Nephron progenitor cell (in vitro differentiated cells): ENCODE measurements around the gene RBM12.
A peak's percentile ranks its signal among the peaks of the same experiment; 100 is the strongest.

Experiments used
- DNase-seq: peaks from one replicate; pipeline ENCODE4 v3.0.0; 2021
- H3K27ac Mint-ChIP-seq: 2 replicates; pipeline ENCODE4 v1.8.0; 2021; ENCODE audit warnings: mild to moderate bottlenecking, moderate library complexity, mixed read lengths
- H3K27me3 Mint-ChIP-seq: 2 replicates; pipeline ENCODE4 v1.8.0; 2021; ENCODE audit warnings: mild to moderate bottlenecking, low read depth, mixed read lengths; ENCODE audit not compliant: poor library complexity
- H3K36me3 Mint-ChIP-seq: 2 replicates; pipeline ENCODE4 v1.8.0; 2021; ENCODE audit warnings: low read depth, mixed read lengths
- H3K4me1 Mint-ChIP-seq: 2 replicates; pipeline ENCODE4 v1.8.0; 2021; ENCODE audit warnings: mixed read lengths
- H3K4me3 Mint-ChIP-seq: 2 replicates; pipeline ENCODE4 v1.8.0; 2021; ENCODE audit warnings: mild to moderate bottlenecking, moderate library complexity, mixed read lengths
- H3K9me3 Mint-ChIP-seq: 2 replicates; pipeline ENCODE4 v1.8.0; 2021; ENCODE audit warnings: mild to moderate bottlenecking, moderate library complexity, mixed read lengths
- TF ChIP-seq, protein P1 (sequence below): fragments of 200-600 bp; sonication (generic); IDR thresholded peaks from 2 replicates; pipeline ENCODE4 v1.5.0; 2021; ENCODE audit warnings: antibody characterized with exemption

The RBM12 gene

DNA sequence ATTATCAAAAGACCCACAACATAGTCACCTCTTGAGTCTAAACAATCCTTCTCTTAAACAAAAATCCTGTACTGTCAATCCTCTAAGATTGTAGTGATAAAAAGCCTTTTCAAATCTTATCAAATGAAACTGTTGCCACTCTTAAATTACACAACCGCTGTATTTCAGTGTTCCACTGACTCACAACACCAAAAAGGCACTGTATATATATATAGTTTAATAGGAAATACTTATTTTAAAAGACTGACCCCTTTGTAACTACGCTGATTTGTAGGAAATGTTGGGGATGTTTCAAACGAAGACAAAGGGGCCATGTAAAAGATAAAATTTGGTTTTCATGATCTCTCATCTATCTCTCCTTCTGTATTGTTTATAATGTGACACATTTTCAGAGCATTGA lies 14.1 kb downstream of the RBM12 start:
- no peaks in the 10 kb centered on the region for H3K4me1 Mint-ChIP-seq
- no peak overlapping the region for H3K4me3 Mint-ChIP-seq
- H3K27ac Mint-ChIP-seq: no peak overlapping the region
- DNase-seq: no peak
- no peaks in the 10 kb centered on the region for H3K27me3 Mint-ChIP-seq
- no peaks in the 10 kb centered on the region for H3K9me3 Mint-ChIP-seq
- H3K36me3 Mint-ChIP-seq: peaks cover 52% of the 10 kb centered on the region
- TF ChIP-seq, protein P1, sequence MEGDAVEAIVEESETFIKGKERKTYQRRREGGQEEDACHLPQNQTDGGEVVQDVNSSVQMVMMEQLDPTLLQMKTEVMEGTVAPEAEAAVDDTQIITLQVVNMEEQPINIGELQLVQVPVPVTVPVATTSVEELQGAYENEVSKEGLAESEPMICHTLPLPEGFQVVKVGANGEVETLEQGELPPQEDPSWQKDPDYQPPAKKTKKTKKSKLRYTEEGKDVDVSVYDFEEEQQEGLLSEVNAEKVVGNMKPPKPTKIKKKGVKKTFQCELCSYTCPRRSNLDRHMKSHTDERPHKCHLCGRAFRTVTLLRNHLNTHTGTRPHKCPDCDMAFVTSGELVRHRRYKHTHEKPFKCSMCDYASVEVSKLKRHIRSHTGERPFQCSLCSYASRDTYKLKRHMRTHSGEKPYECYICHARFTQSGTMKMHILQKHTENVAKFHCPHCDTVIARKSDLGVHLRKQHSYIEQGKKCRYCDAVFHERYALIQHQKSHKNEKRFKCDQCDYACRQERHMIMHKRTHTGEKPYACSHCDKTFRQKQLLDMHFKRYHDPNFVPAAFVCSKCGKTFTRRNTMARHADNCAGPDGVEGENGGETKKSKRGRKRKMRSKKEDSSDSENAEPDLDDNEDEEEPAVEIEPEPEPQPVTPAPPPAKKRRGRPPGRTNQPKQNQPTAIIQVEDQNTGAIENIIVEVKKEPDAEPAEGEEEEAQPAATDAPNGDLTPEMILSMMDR: no peak

DNA sequence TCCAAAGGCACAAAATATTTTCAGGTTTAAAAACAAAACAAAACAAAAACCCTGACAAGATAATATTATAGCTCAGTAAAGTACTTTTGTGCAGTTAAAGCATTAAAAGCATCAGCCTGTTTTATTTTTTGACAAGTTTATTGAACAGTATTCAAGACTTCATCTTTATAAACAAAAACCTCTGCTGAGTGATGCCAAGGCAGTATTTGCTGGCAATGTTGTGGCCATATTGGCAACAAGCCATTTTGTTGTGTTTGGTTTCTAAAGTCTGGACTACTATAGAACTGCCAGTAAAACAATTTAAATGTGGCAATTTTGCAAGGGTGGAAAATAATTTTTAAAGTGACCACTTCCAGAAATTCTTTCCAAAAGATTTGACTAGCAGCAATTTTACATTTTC lies 15.9 kb downstream of the RBM12 start:
- TF ChIP-seq, protein P1: no peak

DNA sequence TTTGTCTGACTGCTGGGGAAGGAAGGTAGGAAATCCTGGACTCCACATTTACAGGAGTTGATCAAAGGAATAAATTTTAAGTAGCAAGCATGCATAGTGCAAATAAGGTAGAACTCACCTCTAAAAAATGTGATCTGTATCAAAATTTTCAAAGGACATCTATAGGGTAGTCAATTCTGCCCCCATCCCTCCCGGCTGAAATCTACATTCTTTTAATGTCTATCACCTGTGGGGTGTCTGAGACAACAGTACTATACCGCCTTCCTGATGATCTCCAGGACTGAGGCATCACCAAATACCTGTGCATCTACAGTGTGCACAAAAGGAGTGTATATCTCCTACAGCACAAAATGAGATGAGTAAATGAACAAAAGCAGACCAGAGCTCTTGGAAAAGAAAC lies 19.9 kb downstream of the RBM12 start:
- H3K4me1 Mint-ChIP-seq: peaks cover 13% of the 10 kb centered on the region
- no peak overlapping the region for H3K4me3 Mint-ChIP-seq

More for the DNA sequence above, 15.9 kb downstream of the RBM12 start:
- Mint-ChIP-seq H3K4me3 (no peak overlapping the region), H3K27me3 (no peaks in the 10 kb centered on the region), H3K27ac (no peak overlapping the region), H3K9me3 (no peaks in the 10 kb centered on the region), H3K36me3 (peaks cover 52% of the 10 kb centered on the region), H3K4me1 (no peaks in the 10 kb centered on the region)
- DNase-seq: no peak

DNA sequence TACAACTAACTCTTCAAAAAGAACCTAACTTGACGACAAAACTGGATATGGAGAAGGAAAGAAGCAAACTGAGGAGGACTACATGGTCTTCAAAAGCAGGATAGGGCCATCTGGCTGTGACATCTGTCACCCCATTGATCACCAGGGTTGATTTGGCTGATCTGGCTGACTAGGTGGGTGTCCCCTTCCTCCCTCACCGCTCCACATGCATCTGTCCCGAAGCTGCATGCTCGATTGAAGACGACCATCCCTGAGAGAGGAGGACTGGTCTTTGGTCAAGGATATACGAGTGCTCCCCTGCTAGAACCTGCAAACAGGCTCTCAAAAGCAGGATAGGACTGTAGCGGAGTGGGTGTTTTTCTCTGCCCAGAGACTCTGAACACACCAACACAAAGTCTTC lies 21.7 kb downstream of the RBM12 start:
- TF ChIP-seq, protein P1: no peak
- H3K27me3 Mint-ChIP-seq: no peaks in the 10 kb centered on the region
- peaks cover 16% of the 10 kb centered on the region for H3K4me1 Mint-ChIP-seq
- H3K27ac Mint-ChIP-seq: peak overlapping the region; percentile 64
- H3K4me3 Mint-ChIP-seq: no peak overlapping the region
- DNase-seq: no peak
- H3K36me3 Mint-ChIP-seq: peaks cover 8% of the 10 kb centered on the region
- no peaks in the 10 kb centered on the region for H3K9me3 Mint-ChIP-seq

More for the DNA sequence above, 19.9 kb downstream of the RBM12 start:
- peaks cover 26% of the 10 kb centered on the region for H3K36me3 Mint-ChIP-seq
- H3K27ac Mint-ChIP-seq: peak overlapping the region; percentile 14
- H3K27me3 Mint-ChIP-seq: no peaks in the 10 kb centered on the region
- DNase-seq: no peak
- TF ChIP-seq, protein P1: no peak
- H3K9me3 Mint-ChIP-seq: no peaks in the 10 kb centered on the region

DNA sequence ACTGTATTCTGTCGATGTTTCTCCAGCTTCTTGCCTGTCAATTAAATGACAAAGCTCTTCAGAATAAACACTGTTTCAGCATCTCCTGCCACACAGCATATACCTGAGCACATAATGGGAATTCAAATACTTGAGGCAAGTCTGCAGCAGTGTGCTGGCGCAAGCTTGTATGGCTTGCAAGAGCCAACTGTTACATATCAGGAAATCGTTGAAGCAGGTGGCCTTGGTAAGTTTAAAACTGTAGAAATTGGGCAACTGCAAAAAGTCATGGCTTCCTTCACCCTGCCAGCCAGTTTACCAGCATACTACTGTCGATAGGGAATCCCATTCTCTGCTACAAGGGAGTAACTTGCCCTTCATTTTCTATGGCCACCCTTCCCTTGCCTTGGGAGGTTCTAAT lies 23.0 kb downstream of the RBM12 start:
- Mint-ChIP-seq H3K27me3 (no peaks in the 10 kb centered on the region), H3K4me1 (peaks cover 28% of the 10 kb centered on the region), H3K9me3 (no peaks in the 10 kb centered on the region), H3K4me3 (no peak overlapping the region), H3K27ac (no peak overlapping the region), H3K36me3 (peaks cover 12% of the 10 kb centered on the region)
- no peak for DNase-seq
- TF ChIP-seq, protein P1: no peak

DNA sequence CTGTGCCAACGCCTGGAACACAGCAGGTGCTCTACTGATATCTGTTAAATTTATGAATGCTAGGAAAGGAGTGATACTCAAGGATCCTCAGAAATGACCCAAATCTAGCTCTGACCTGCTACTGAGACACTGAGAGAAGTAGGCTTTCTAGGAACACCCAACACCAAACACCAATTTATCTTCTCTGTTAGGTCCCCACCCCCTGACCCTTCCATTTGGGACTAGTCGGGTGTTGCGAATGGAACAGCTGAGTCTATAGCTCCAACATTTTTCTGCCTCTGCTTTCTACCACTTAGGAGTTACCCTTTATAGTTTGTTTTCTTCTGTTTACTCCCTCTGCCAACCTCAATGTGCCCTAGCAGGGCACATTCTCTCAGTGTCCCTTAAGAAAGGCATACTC lies 24.0 kb downstream of the RBM12 start:
- Mint-ChIP-seq H3K27me3 (no peaks in the 10 kb centered on the region), H3K4me3 (no peak overlapping the region), H3K27ac (peak overlapping the region; percentile 4), H3K4me1 (peaks cover 33% of the 10 kb centered on the region), H3K9me3 (no peaks in the 10 kb centered on the region), H3K36me3 (peaks cover 17% of the 10 kb centered on the region)
- no peak for DNase-seq
- TF ChIP-seq, protein P1: no peak
